ENCODE measurements around the gene TRMT13. TPM values are rescaled to one million over a fixed set of nuclear protein-coding genes. Genes with fewer than 3 reads are reported as not detected.

The TRMT13 gene
- total RNA-seq, 1 experiment from 2014 or later, result 12.7 TPM

GRCh38 chr1:100132566-100133477 lies at the start of gene TRMT13, which contains the start of gene SASS6 (continued):
- TF ChIP-seq ZNF532 (CRISPR knock-in tag; IDR thresholded peaks at IDR 0.05; ENCODE audit: borderline replicate concordance) (no peak), FOXK1 (CRISPR knock-in tag; IDR thresholded peaks at IDR 0.05) (peak; percentile 78), MYBL2 (CRISPR knock-in tag; IDR thresholded peaks at IDR 0.05) (peak; percentile 80), NFE2L1 (CRISPR knock-in tag; IDR thresholded peaks at IDR 0.05) (no peak), ZMAT4 (CRISPR knock-in tag; IDR thresholded peaks at IDR 0.05) (no peak), FOXP1 (CRISPR knock-in tag; IDR thresholded peaks at IDR 0.05; ENCODE audit: borderline replicate concordance) (0 out of 2 replicates have a peak, but pooled peaks have one; percentile 33), TCF7 (CRISPR knock-in tag; IDR thresholded peaks at IDR 0.05; ENCODE audit: low read depth) (no peak), GABPB1 (CRISPR knock-in tag; IDR thresholded peaks at IDR 0.05) (peak; percentile 75), ZSCAN18 (CRISPR knock-in tag; IDR thresholded peaks at IDR 0.05) (no peak), ZNF512 (CRISPR knock-in tag; IDR thresholded peaks at IDR 0.05; ENCODE audit: borderline replicate concordance) (no peak), E2F4 (CRISPR knock-in tag; IDR thresholded peaks at IDR 0.05; ENCODE audit: borderline replicate concordance, low read depth) (peak; percentile 38; the same call in 1 of the 2 replicates), JUN (CRISPR knock-in tag; IDR thresholded peaks at IDR 0.05) (no peak), ZNF263 (CRISPR knock-in tag; IDR thresholded peaks at IDR 0.05; ENCODE audit: low read depth) (no peak), NR3C1 (CRISPR knock-in tag; conservative IDR thresholded peaks at IDR 0.05; ENCODE audit: low read depth) (no peak), GTF2I (CRISPR knock-in tag; conservative IDR thresholded peaks at IDR 0.05) (no peak), EMX1 (CRISPR knock-in tag; IDR thresholded peaks at IDR 0.05) (no peak), ZNF416 (CRISPR knock-in tag; IDR thresholded peaks at IDR 0.05) (no peak), MAX (CRISPR knock-in tag; IDR thresholded peaks at IDR 0.05) (peak; percentile 84), ZNF317 (CRISPR knock-in tag; IDR thresholded peaks at IDR 0.05; ENCODE audit: borderline replicate concordance, low read depth) (no peak), ZBTB43 (CRISPR knock-in tag; IDR thresholded peaks at IDR 0.05) (no peak), ZNF219 (CRISPR knock-in tag; IDR thresholded peaks at IDR 0.05; ENCODE audit: borderline replicate concordance) (no peak), SP1 (CRISPR knock-in tag; conservative IDR thresholded peaks at IDR 0.05) (peak; percentile 61), NFYB (CRISPR knock-in tag; conservative IDR thresholded peaks at IDR 0.05; ENCODE audit: low read depth) (no peak; the same call in 1 of the 2 replicates), PRDM15 (CRISPR knock-in tag; IDR thresholded peaks at IDR 0.05) (no peak)

All from WTC11 (cell line).